ENCODE results near the gene PLCB3.

- TF ChIP-seq, protein P1, sequence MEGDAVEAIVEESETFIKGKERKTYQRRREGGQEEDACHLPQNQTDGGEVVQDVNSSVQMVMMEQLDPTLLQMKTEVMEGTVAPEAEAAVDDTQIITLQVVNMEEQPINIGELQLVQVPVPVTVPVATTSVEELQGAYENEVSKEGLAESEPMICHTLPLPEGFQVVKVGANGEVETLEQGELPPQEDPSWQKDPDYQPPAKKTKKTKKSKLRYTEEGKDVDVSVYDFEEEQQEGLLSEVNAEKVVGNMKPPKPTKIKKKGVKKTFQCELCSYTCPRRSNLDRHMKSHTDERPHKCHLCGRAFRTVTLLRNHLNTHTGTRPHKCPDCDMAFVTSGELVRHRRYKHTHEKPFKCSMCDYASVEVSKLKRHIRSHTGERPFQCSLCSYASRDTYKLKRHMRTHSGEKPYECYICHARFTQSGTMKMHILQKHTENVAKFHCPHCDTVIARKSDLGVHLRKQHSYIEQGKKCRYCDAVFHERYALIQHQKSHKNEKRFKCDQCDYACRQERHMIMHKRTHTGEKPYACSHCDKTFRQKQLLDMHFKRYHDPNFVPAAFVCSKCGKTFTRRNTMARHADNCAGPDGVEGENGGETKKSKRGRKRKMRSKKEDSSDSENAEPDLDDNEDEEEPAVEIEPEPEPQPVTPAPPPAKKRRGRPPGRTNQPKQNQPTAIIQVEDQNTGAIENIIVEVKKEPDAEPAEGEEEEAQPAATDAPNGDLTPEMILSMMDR (IDR thresholded peaks at IDR 0.05; ENCODE audit: low read depth, low read length) = no peak
- no peak for TF ChIP-seq EZH2phosphoT487 (IDR thresholded peaks at IDR 0.05; ENCODE audit: low read depth)
Measured at GRCh38 chr11:64208796-64209562, 42.4 kb upstream of the PLCB3 start.

Measured in OCI-LY3 (cell line).